GM18508 (cell line): ENCODE results near the gene GOLGB1.
A peak's percentile ranks its signal among the peaks of the same experiment; 100 is the strongest.
"Not testable (repeated sequence)": the region's sequence is repeated elsewhere in the genome, so short reads cannot be mapped to it uniquely, and the experiment has no call there.

Source experiments
- ATAC-seq: cut with Tn5 transposase; IDR thresholded peaks from one replicate; pipeline ENCODE4 v1.9.1; 2021; ENCODE audit warnings: moderate number of reproducible peaks; ENCODE audit not compliant: insufficient read depth, unreplicated experiment

The GOLGB1 gene, protein sequence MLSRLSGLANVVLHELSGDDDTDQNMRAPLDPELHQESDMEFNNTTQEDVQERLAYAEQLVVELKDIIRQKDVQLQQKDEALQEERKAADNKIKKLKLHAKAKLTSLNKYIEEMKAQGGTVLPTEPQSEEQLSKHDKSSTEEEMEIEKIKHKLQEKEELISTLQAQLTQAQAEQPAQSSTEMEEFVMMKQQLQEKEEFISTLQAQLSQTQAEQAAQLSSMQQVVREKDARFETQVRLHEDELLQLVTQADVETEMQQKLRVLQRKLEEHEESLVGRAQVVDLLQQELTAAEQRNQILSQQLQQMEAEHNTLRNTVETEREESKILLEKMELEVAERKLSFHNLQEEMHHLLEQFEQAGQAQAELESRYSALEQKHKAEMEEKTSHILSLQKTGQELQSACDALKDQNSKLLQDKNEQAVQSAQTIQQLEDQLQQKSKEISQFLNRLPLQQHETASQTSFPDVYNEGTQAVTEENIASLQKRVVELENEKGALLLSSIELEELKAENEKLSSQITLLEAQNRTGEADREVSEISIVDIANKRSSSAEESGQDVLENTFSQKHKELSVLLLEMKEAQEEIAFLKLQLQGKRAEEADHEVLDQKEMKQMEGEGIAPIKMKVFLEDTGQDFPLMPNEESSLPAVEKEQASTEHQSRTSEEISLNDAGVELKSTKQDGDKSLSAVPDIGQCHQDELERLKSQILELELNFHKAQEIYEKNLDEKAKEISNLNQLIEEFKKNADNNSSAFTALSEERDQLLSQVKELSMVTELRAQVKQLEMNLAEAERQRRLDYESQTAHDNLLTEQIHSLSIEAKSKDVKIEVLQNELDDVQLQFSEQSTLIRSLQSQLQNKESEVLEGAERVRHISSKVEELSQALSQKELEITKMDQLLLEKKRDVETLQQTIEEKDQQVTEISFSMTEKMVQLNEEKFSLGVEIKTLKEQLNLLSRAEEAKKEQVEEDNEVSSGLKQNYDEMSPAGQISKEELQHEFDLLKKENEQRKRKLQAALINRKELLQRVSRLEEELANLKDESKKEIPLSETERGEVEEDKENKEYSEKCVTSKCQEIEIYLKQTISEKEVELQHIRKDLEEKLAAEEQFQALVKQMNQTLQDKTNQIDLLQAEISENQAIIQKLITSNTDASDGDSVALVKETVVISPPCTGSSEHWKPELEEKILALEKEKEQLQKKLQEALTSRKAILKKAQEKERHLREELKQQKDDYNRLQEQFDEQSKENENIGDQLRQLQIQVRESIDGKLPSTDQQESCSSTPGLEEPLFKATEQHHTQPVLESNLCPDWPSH (N-terminal part only)

GRCh38 chr3:121749276-121750086, at the start of gene GOLGB1:
Gene GOLGB1, minus strand, starts transcription at chr3:121749741. Its CDS starts 18,770 bp downstream, at chr3:121730971.
- peak; percentile 95 for ATAC-seq

GRCh38 chr3:121796970-121797369, 47.4 kb upstream of the GOLGB1 start:
- ATAC-seq = no peak

GRCh38 chr3:121794264-121794983, 44.9 kb upstream of the GOLGB1 start:
- ATAC-seq = no peak

- ATAC-seq = peak; percentile 30
These were observed 43.5 kb upstream of the GOLGB1 start for GRCh38 chr3:121793078-121793477.

GRCh38 chr3:121786485-121786884, 36.9 kb upstream of the GOLGB1 start:
- no peak for ATAC-seq

DNA sequence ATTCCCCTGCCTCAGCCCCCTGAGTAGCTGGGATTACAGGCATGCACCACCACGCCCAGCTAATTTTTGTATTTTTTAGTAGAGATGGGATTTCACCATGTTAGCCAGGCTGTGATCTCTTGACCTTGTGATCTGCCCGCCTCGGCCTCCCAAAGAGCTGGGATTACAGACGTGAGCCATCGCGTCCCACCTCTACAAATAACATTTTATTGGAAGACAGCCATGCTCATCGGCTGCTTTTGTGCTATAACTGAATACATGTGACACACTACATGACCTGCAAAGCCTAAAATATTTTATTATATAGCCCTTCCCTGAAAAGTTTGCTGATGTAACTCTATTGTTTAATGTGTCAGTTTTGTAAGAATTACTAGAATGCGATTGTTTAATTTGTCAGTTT, 33.2 kb upstream of the GOLGB1 start:
- not testable (repeated sequence) for ATAC-seq

DNA sequence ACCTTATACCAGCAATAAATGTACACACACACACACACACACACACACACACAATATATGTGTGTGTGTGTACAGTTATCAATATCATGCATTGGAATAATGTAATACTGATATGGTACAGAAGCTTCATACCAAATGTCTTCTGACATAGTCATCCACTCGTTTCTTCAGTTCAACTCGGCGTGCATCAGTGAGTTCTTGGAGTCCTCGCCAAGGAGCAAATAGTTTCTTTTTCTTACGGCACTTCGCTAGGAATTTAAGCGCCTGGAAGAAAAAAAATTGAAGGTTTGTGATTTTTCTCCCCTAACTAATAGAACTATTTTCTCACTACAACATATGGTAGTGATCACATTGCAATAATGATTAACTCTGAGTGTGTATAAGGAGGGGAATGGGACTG, 32.1 kb upstream of the GOLGB1 start:
- no peak for ATAC-seq

GRCh38 chr3:121775095-121775494, 25.6 kb upstream of the GOLGB1 start:
- ATAC-seq = not testable (repeated sequence)

DNA sequence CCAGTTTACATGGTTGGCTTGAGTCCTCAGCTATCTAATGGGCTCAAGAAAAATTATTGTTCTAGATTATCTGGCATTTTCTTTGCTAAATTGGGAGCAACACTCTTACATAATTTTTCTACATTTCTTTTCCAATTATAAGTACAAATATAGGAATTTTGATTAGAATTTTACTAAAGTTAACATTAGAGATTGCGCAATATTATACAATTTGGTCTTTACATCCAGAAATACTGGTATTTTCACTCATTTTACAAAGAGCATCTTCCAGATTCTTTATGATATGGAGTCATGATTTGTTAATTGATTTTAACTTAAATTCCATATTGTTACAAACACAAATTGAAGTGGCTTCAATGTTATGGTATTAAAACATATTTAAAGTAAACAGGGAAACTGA, 19.7 kb upstream of the GOLGB1 start:
- no peak for ATAC-seq

- ATAC-seq = no peak
These were observed 18.9 kb upstream of the GOLGB1 start for GRCh38 chr3:121768452-121768851.

DNA sequence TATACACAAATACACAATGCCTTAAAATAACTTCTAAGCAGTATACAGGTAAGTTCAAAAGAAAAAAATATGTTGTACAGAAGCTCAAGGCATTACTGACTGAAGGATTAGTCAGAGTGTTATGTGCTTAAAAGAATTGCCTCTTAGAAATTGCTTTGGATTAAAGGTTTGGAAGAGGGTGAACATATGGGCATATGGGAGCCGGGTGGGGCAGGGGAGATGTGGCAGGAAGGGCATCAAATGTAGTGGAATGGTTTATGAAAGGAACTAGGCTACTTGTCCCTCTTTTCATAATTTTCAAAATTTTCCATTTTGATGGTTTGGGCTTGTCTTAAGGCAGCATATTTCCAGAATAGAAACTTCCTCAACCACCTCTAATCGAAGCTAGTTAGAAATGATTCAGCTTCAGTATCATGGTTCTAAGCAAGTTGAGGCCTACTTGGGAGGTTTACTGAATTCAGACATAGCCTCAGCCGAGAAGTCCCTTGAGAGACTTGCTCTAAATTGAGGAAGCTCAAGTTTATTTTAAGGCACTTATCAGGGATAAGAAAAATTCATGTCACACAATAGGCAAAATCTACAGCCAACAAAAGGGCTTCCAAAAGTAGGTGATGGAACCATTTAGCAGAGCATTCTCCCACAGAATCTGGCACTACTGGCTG, 10.1 kb upstream of the GOLGB1 start:
- ATAC-seq = no peak

GRCh38 chr3:121758727-121759450, 9.3 kb upstream of the GOLGB1 start:
- ATAC-seq = no peak

GRCh38 chr3:121757812-121758545, 8.4 kb upstream of the GOLGB1 start:
- no peak for ATAC-seq

DNA sequence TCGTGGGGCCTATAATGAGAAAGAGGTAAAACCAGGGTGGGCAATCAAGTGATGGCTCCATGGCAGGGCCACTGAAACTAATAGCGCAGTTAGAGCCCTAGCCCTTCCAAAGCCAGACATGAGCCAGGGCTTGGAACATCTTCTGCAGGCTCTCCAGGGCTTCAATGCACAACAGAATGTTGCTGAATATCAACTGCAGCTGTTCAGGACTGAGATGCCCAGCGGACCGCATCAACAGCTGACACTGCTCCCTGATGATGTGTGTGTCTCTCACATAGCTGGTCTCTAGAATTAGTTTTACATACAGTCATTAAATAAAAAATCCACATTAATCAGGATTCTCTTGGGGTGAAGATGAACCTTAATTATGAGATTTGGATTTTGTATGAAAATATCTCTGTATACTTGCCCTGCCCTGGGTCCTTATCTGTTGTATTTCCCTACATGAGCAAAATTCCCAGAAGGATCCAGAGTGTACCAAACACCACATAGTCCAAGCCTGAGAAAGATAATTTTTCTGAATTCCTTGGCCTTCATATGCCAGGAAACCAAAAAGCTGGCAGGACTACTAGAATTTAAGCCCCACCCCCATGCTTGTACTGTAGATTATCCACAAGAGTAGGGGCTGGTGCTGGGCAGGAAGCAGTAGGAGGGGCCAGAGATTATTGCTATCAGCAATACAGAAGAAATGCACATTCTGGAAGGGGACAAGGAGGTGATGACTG, 7.7 kb upstream of the GOLGB1 start:
- ATAC-seq = no peak

GRCh38 chr3:121752772-121753171, 3.2 kb upstream of the GOLGB1 start:
- no peak for ATAC-seq

- no peak for ATAC-seq
These were observed 2.7 kb upstream of the GOLGB1 start for GRCh38 chr3:121752261-121752660.

DNA sequence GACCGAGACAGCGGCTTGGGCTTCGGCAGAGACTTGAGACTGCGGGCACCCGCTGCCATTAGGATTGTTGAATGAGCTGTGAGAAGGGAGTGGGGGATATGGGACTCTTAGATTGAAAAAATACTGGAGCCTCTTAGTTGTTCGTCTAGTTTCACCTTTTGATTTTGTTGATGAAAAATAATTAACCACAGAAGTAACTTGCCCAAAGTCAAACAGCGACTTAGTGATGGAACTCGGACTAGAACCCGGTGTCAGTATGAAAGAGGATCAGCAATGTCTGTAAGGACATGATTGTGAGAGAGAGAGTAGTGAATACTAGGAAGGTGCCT, 510 bp upstream of the GOLGB1 start:
- ATAC-seq = no peak
